NOMO-1 (cell line): ENCODE measurements around the gene CHST11.
"Not testable (repeated sequence)": the region's sequence is repeated elsewhere in the genome, so short reads cannot be mapped to it uniquely, and the experiment has no call there.

ENCODE experiments used
- DNase-seq, 2 experiments: peaks; one replicate each; lab custom pipeline; 2025; ENCODE audit not compliant: unreplicated experiment in 2 of 2; lab: John Stamatoyannopoulos, UW

CHST11 gene

GRCh38 chr12:104522985-104523722 lies 66.4 kb downstream of the CHST11 start:
- DNase-seq, result peak; percentile 17 to 74

- DNase-seq, result no peak
These were observed 67.5 kb downstream of the CHST11 start for GRCh38 chr12:104524034-104524832.

GRCh38 chr12:104526320-104526719 lies 69.6 kb downstream of the CHST11 start:
- no peak for DNase-seq

- no peak for DNase-seq
These were observed 70.0 kb downstream of the CHST11 start for GRCh38 chr12:104526751-104527150.

GRCh38 chr12:104527653-104528052 lies 70.9 kb downstream of the CHST11 start:
- DNase-seq, result not testable (repeated sequence)

GRCh38 chr12:104529130-104529874 lies 72.6 kb downstream of the CHST11 start:
- DNase-seq, result no peak

- no peak for DNase-seq
These were observed 75.9 kb downstream of the CHST11 start for GRCh38 chr12:104532636-104533035.

- DNase-seq, result no peak
These were observed 76.4 kb downstream of the CHST11 start for GRCh38 chr12:104533134-104533533.

- peak in 1 of 2 experiments; percentile 25 for DNase-seq
These were observed 77.6 kb downstream of the CHST11 start for GRCh38 chr12:104534162-104534856.

GRCh38 chr12:104534857-104535248 lies 78.1 kb downstream of the CHST11 start:
- no peak for DNase-seq

- no peak for DNase-seq
These were observed 78.6 kb downstream of the CHST11 start for GRCh38 chr12:104535369-104535768.

- DNase-seq, result no peak
These were observed 80.1 kb downstream of the CHST11 start for GRCh38 chr12:104536841-104537240.

- no peak for DNase-seq
These were observed 81.3 kb downstream of the CHST11 start for GRCh38 chr12:104538056-104538455.

GRCh38 chr12:104538891-104539462 lies 82.2 kb downstream of the CHST11 start:
- no peak for DNase-seq

- no peak for DNase-seq
These were observed 88.1 kb downstream of the CHST11 start for GRCh38 chr12:104544836-104545235.

GRCh38 chr12:104546575-104546974 lies 89.8 kb downstream of the CHST11 start:
- peak; percentile 33 to 52 for DNase-seq

GRCh38 chr12:104547235-104547634 lies 90.5 kb downstream of the CHST11 start:
- DNase-seq, result no peak

GRCh38 chr12:104549815-104550480 lies 93.2 kb downstream of the CHST11 start:
- no peak for DNase-seq

- DNase-seq, result no peak
These were observed 94.7 kb downstream of the CHST11 start for GRCh38 chr12:104551313-104551931.
